Pulmonary artery endothelial cell (primary cell): Measurements from ENCODE around the gene PDLIM1. TPM values are rescaled to one million over a fixed set of nuclear protein-coding genes. Genes with fewer than 3 reads are reported as not detected.

Experiments
- DNase-seq: peaks from one replicate; pipeline ENCODE4 v3.0.0-alpha.2; 2011; ENCODE audit warnings: low read depth, low spot score
- total RNA-seq: library from RNA; depleted of rRNA; stranded (reverse); fragments of >200 nt; gene quantifications from 2 replicates; pipeline ENCODE4 v1.2.3, GENCODE V29; 2014

PDLIM1 gene
- total RNA-seq, 1 donor from 2014 or later: 46.5 TPM

DNA sequence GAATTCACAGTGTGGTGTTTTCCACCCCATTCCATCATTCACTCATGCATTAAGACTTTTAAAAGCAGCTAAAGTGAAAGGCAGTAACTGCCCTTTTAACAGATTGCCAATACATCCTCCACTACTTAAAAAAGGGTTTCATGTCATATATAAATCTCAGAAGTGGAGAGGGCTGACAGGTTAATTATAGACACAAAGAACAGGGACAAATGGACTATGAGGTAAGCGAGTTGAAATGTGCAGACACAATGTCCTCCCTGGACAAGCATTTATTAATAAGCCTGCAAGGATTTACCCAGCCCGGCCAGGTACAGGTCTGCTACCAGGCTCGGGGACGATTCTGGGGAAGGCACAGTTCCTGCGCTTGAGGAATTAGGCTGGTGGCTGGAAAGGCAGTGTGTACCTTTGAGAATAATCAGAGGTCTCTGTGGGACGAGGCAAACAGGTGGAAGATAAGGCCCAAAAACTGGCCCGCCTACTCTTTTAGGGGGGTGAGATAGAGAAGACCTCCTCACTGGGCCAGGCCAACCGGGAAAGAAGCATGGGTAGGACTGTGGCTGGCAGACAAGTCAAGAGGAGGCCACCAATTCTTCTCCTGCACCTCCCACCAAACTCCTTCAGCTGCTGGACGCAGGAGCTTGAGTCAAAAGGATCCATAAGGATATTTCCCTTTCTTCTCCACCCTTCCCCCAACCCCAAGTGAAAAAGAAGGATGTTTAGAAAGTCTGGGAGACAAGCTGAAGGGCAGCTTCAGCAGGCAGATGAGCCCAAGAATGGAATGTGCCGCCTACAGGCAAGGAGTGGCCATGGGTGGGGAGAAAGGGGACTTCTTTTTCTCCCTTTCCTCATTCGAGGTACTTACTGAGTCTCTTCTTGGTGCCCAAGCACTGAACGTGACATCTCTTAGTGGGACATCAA lies 1.5 kb downstream of the PDLIM1 start:
- no peak for DNase-seq

DNA sequence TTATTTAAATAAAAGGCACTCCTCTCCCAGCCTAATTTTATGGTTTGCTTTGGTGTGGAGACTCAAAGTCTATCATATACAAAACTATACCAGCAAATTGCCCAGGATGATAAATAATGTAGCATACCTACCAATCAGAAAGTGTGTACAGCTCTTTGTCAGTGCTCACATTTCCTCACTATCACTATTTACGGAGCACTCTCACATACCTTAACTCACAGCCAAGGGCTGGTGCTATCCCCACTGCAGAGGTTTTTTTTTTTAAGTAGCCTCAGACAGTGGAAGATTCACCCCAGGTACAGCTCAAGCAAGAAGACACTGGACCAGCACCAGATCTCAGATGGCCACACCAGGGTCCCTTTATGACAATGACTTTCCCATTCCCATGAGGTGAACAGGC lies 2.5 kb downstream of the PDLIM1 start:
- DNase-seq: no peak

DNA sequence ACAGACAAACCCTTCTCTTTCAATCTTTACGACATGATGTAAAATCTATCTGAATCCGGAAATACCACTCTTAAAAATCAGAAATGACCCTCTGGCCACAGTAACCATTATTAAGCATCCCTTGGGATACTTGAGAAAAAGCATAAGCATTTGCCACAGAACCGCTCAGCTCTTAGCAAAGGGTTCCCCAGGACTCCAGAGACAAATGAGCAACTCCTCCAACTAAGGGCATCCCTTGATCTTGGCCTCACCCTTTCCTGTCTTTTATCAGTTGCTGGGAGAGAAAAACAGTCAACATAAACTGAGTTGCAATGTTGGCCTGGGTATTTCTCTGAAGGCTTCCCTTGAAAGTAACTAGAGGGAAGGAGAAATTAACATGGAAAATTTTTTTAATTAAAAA lies 3.5 kb downstream of the PDLIM1 start:
- DNase-seq: no peak

DNA sequence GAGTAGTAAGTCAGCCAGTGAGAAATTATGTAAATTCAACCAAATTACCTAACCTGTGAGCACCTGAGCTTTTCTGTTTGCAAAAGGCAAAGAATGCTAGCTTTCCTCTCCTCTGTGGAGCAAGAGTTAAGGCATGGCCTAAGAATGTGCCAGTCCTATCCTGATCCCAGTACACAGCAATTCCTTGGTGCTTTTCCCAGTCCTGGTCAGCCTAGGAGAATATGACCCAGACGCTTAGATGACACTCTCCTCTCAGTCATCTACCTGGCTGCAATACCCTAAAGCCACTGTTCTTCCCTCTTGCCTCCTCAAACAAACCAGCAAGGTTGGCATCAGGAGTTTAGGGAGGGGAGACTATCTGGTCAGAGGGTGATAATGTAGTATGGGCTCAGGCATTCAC lies 4.1 kb downstream of the PDLIM1 start:
- DNase-seq: no peak

DNA sequence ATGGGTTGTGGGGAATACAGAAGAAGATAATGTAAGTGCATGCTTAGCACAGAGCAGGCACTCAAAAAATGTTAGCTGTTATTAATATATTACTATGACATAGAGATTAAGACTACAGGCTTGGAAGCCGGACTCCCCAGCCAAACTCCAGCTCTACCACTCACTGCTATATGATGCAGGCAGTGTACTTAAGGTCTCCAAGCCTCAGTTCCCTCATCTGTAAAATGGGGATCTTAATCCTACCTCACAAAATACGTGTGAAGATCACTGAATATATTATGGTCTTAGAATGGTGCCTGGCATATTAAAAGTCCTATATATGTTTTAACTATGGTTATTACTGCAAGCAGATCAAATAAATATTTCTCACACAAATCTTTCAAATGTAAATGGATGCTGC lies 5.2 kb downstream of the PDLIM1 start:
- DNase-seq: no peak

DNA sequence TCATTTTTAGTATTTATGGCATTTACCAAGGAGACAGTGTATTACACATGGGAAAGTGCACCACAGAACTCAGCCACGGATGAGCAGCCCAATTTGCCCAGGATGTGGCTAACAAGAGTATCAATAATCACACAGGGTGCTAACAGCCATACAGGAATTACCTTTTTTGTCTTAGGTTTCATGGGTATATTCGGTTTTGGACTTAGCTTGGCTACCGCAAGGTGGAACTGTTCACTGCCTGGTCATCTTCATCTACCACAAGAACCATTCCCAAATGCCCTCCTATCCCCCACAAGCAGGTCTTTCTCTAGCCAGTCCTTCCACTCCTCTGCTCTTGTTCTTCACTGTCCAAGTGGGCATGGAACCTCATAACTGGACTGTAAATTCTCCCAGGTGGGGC lies 6.0 kb downstream of the PDLIM1 start:
- no peak for DNase-seq

DNA sequence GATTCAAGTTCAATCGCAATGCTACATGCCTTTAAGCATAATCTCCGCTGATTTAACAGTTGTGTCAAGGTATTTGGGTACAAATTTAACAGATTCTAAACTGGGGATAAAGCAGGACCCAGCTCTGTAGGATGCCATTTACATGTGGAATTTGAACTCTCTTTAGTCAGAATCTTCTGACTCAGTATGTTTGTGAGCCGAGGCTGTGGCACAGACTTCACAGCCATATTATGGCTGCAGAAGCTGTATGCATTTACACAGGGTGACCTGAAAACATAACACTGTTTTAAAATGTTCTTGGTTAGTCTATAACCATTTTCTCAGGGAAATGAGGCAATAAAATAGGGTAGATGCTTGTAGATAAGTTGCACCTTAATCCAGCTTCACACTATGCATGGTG lies 8.7 kb downstream of the PDLIM1 start:
- DNase-seq: no peak

DNA sequence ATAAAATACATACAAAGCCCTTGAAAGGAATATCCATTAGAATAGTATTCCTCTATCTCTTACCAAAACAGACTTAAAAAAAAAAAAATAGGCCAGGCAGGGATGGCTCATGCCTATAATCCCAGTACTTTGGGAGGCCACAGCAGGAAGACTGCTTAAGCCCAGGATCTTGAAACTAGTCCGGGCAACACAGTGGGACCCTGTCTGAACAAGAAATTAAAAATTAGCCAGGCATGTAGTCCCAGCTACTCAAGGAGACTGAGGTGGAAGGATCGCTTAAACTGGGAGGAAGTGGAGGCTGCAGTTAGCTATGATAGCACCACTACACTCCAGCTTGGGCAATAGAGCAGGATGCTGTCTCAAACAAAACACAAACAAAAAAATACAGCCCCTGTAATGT lies 9.6 kb downstream of the PDLIM1 start:
- no peak for DNase-seq

DNA sequence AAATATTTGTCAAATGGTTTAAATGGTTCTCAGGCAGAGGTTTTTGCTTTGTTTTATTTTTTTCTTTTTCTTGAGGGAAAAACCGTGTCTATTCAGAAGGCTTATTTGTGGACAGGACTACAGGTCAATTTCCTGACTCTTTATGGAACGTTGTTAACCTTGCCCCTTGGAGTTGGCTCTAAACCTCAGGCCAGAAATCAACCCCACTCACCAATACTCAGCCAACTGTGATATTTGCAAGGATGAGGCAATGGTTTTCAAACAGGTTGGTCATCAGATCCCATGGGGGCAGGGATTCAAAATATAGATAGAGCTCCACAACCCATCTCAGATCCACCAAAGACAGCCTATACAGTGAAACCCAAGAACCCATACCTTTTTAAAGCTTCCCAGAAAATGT lies 10.2 kb downstream of the PDLIM1 start:
- DNase-seq: no peak

DNA sequence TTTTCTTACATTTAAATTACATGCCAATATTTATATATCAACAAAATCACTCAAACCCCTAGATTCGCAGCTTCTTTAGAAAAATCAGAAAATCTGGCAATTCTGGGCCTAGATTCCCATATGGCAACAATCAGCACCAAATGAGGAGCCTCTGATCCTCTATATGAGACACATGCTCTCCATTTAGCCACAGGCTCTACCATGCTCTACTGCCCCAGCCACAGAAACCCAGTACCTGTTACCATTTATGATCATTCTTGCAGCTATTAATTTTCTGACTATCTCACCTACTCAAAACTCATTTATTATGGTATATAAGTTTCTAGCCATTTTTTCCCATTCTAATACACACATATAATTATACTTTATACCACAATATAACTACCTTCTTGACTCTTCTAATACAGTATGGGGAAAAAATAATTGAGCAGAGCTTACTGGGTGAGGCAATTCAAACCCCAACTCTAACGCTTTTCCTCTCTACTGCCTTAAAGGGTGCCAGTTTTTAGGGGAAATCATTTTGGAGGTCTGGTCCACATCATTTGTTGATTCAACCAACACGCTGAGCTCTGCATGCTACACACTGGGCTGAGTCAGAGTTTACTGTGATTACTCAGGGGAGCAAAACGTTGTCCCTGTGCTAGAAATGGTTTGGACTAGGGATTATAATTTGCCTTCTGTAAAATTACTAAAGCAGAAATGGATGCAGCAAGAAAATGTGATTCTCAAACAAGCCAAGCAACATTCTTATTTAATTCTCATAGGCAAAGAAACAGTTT lies 11.6 kb downstream of the PDLIM1 start:
- no peak for DNase-seq

DNA sequence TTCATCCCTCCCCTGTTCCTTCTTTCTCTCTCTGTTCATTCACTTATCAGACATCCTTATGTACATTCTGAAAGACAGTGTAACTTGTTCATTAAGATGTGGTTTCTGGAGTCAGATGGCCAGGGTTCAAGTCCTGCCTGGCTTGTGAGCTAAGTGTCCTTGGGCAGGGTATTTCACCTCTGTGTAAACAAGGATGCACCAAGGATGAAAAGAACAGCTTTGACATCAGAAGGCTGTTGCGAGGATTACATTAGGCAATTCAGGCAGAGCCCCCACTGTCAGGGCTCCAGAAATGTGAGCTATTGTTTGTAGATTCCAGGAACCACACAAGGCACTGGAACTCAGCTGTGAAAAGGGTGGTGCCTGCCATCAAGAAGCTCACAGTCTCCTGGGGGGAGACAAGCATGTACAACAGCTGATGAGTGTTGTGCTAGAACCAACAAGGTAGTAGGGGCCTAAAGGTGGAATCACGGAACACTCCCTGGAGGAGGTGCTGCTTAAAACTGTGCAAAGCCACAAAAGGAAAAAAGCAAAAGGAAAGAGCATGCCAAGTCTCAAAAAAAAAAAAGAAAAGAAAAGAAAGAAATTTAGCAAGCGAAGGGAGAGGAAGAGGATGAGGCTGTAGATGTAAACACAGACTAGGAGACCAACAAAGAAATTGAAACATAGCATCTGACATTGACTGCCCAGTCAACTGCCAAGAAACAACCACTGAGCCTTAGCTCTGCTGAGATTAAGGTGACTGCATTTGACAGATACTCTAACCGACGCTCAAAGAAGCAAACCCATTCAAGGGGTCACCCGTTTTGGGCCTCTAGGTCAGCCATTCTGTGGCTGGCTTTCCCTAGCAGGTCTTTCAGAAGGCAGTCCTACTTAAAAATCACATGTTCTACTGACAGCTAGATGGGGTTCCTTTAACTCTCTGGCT lies 12.5 kb downstream of the PDLIM1 start:
- DNase-seq: no peak

DNA sequence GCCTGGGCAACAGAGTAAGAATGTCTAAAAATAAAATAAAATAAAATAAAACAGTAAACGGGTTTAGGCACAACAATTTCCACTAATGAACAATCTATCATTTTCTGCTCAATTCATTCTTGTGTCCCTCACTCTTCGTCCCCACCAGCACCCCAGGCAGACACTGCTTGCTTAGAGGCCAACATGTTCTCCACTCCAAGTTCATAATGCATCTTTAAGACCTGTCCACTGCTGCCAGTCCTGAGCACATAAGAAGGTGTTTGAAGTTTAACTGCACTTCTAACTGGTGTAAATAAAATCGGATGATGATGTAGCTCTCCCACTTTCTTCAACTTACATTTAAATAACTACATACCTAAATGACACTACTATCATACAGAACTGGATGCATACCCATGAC lies 13.2 kb downstream of the PDLIM1 start:
- no peak for DNase-seq

DNA sequence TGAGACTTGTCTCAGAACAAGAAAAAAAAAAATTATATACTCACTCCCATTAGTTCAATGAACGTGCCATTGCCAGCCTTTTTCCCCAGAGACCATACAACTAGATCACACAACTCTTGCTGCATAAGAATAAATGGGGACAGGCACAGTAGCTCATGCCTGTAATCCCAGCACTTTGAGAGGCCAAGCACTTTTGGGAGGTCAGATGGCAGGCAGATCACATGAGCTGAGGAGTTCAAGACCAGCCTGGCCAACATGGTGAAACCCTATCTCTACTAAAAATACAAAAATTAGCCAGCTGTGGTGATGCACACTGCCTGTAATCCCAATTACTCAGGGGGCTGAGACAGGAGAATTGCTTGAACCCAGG lies 13.6 kb downstream of the PDLIM1 start:
- DNase-seq: no peak

DNA sequence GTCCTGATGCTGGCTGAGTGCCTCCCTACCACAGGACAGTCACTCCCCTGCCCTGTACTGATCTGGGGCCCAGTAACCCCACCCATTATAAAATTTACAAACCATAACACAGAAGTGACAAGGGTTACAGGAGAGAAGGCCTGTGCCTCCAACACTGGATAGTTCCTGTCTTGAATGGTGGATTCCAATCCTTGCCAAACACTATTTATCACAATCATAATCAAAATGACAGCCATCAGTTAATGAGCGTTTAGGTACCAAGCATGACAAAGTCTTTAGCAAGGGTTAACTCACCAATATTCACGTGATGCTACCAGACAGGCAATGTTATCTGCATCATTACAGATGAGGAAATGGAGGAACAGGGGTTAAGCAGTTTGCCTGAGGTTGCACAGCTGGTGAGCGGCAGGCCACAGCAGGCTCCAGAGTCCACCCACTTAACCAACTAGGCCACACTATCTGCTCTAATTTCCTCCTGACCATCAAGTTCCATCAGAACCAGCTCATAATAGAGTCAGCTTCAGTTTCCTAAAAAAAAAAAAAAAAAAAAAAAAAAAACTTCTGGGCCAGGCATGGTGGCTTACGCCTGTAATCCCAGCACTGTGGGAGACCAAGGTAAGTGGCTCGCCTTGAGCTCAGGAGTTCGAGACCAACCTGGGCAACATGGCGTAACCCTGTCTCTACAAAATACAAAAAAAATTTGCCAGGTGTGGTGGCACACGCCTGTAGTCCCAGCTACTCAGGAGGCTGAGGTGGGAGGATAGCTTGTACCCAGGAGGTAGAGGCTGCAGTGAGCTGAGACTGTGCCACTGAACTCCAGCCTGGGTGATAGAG lies 14.2 kb downstream of the PDLIM1 start:
- no peak for DNase-seq

DNA sequence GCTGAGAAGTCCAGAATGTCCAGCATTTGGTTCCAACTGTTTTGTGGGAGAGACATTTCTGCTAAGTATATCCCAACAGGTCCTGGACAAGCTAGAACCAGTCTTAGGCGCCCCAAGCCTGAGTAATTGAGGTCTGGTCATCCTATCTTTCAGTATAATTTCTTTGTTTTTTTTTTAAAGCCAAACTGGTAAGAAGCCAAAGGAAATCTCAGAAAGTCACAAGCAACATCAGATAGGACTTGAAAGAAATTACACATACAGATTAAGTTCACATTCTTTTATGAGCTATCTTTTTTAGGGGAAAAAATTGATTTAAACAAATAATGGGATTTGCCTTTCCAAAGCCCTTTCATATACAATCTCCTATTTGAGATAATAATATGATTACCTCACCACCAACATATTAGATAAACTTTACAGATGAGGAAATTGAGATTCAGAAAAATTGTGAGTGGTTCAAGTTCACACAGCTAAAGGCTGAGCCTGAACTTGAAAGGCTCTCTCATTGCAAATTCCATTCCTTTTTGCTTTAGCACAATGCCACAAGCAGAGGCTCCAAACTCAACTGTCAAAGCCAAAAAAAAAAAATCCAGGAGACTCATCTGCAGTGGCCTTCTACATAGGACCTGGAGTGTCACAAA lies 15.0 kb downstream of the PDLIM1 start:
- no peak for DNase-seq

DNA sequence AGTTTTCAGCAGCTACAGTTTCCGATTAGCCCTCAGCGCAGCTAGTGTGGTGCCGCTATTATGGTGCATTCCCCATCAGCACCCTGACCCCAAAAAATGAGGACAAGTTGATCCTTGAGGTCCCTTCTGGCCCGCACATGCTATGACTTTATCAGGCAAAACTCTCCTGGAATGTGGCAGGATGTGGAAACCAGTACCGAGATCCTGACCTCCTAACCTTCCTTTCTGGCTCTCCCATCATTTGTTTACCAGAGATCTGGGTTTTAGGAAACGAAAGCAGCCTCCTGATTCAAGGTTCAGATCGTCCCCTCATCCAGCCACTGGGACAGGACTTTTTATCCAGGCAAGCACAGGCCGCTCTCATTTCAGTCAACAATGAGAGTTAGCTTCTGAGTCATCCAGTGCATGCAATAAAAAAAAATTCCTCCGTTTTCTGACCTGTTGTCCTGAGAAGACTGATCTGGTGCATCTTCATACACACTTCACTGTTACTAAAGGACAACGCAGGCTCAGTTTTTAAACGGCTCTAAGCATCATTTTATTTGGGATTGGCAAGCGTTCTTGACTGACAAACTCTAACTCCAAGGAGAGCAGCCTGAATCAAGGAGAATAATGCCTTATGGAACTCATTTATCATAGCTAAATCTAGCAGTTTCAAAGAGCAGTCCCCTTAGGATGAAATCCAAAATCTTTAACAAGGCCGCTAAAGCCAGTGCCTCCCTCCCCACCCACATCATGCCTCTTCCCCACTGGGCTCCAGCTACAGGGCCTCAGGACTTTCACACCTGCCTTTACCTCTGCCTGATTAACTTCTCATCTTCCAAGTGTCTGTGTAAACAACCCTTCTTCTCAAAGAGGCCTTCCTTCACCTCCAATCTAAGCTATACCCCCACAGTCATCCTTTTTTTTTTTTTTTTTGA lies 17.1 kb downstream of the PDLIM1 start:
- peak; percentile 78 for DNase-seq

DNA sequence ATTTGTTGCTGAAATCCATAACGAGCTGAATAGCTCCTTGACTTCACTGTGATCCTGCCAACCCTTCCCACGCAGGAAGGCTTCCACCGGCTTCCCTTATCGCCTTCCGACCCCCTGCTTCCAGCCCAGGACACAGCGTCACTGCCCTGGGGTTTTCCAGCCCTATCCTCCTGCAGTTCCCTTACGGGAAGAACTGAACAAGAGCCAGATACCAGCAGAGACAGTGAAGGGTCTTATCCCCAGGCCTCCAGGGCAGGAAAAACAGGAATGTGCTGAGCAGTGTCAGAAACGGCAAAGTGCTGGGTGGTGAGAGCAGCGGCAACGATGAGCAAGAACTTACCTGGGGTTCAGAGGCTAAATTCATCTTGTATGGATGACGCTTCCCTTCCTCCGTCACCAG lies 22.4 kb downstream of the PDLIM1 start:
- peak; percentile 98 for DNase-seq

DNA sequence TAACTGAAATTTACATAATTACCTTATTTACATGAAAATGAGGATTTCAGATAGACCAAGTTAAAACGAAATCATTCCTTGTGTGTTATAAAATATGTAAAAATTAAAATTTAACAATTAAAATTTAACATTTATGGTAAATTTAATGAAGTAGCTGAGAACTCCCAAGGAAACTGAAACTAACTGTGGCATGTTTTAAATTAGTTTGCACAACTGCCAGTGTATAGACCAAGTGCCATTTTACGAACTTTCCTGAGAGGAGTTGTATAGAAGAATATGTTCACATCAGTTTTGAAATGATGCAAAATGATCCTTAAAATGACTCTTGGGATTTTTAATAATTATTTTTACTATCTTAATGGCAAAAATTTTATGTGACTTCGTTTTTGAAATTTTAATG lies 23.6 kb downstream of the PDLIM1 start:
- no peak for DNase-seq

DNA sequence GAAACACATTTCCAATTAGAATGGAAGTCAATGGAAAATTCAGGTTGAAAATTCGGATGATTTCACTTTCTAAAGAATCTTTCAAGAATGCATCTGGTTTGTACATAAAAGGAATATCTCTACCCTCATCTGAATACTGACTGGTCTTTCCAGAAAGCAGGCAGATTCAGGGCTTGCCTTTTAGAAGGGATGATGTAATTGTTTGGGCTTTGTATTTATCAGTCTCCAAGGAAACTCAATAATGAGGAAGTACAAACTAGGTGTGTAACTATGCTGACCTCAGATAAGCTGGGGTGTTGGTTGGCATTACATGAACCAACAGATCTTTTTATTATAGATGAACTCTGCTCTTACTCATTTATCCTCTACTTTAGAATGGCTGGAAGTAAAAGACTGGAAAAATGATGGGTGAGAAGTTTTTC lies 24.1 kb downstream of the PDLIM1 start:
- peak; percentile 90 for DNase-seq
